Astrocyte of the hippocampus (primary cell): ENCODE results near the gene AK8.

Source experiments
- DNase-seq: peaks from one replicate; pipeline ENCODE4 v3.0.0; 2011; ENCODE audit warnings: low read depth, low spot score

The AK8 gene

DNA sequence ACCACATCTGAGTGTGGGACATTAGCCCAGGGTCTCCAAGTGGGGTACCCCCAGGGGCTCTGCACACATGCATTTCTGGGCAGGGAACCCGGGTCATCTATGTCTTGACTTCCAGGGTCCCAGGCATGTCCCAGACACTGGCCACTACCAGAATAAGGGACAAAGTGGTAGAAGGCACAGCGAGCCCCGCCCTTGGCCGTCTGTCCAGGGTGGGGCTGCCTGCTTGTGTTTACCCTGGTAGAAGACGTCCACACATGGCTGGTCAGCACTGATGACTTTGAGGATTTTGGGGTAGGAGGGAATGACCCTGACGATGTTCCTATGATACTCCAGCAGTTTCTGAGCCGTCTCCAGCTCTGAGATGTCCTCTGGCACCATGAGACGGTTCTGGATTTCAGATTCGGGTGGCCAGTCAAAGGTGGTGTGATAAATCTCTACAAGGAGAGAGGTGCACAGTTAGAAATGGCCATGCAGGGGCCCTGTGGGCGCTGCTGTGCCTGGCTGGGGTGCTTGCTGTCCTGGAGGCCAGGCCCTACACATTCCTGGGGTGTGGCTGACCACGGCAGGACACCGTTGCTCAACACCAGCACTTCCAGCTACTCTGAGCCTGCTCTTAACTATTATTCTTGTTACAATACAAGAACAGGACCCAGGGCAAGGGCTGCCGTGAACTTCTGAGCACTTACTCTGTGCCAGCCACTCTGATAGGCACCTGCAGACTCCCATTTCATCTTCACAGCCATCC, 51.3 kb downstream of the AK8 start:
- no peak for DNase-seq

DNA sequence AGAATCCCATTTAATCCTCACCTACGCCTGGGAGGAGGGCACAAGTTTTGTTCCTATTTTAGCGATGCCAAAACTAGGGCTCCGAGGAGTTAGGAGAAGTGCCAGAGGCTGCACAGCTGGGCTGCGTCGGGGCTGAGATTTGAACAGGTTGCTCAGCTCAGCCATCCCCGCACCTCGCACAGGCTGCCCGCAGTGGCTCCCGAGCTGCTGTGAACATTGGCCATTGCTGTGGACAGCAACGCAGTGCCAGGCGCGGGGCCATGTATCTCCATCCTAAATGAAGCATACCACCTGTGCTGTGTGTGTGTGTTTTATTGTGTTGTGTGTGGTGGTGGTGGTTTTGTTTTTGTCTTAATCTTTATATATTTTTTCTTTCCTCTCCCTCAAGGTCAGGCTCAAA, 52.0 kb downstream of the AK8 start:
- no peak for DNase-seq

DNA sequence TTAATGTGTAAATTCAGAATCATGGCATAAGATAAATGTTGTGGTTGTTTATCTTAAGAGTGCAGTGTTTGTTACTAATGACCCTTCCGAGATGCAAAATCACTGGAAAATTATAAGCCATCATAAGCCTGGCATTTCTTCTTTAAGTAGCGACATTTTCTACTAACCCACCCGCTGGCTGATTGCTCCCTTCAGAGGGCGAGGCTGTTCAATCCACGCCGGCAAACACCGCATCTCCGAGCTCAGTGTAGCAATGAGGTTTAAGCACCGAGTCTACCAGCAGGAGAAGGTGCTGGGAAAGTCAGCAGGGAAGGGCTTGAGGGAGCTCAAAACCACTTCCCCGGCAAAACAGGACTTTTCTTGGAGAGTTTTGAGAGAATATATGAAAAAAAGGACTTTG, 52.7 kb downstream of the AK8 start:
- no peak for DNase-seq

DNA sequence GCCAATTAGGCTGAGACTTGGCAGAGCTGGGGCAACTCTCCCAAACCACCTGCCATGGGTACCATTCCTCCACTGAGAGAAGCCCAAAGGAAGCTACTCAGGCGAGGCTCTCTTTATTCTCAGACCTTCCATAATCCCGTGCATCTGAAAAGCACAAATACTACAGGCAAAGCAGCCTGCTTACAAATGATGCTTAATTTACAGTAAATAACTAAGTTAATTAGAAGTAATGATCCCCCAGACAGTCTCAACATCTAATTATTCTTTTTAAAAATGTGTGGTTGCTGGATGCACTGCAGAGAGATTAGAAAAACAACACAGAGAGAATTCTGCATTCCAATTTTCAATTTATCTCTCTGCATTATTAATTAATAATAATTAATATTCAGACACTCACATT, 53.1 kb downstream of the AK8 start:
- DNase-seq: no peak

DNA sequence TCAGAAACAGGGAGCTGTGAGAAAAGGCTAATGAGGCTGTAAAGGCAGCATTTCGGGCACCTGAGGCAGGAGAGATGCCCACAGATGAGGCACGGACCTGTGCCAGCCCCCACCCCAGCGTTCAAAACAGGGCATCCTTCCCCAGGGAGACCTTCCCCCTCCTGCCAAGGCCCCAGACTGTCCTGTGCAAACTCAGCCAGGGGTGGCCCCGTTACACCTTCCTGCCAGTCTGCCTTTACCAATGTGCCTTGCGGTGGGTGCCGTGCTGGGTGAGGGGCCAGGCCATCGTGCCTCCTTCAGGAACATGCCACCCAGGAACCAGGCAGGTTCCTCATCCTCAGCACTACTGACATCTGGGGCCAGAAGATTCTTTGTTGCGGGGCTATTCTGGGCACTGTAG, 53.9 kb downstream of the AK8 start:
- no peak for DNase-seq

DNA sequence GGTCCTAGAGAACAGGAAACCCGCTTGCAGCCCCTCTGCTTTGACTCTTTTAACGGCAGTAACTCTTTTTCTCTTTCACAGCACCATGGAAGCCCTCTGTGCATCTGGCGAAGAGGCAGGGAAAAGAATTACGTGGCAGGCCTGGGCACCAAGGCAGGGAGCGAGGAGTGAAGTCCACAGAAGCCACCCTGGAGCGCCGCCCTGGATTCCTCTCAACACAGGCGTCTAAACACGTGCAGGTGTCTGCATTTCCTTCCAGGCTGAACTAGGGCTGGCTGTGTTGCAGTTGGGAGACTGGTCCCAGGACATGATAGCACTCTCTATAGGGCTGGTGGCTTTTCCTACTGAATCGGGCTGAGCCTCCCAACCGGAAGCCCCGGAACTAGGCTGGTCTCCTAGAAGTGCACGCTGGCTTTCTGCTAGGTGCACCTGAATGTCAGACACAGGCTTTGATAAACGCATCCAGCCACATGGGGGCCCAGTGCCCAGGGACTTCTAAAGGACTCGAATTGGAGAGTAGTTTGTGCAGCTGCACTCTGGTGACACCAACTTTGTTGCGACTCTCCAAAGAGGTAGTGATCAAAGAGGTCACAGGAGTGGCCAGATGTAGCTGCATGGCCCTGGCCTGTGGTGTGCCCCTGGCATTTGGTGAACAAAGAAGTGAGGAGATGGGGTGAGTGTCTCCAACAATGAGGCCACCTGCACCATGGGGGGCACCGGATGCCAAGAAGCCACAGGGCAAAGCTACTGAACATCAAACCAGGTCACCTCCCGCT, 54.5 kb downstream of the AK8 start:
- no peak for DNase-seq

DNA sequence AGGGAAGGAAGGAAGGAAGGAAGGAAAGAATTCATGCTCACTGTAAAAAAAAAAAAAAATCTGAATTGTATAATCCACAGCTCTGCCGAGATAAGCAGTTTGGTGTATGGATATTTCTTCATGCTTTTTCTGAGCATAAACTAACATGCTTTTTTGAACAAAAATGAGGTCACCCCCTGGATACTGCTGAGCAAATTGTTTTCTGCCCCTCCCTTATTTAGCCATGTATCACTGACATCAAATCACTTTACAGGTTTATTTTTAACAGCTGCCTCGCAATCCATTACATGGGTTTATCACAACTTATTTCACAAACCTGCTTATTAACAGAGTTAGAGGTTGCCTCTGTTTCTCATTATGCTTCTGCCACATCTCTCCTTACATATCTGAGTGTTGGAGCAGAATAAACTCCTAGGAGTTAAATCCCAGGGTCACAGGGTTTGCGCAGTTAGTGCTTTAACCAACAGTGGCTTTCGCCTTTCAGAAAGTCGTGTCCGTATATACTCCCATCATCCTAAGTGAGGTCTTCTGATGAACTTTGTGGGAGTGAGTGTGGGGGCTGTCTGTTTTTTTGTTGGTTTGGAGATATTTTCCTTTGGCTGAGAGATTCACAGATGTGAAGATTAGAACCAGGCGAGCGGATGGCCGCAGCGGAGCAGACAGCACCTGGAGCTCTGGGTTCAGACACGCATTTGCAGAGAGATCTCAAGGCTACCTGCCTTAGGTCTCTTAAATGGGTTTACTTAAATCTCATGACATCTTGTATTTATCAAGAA, 57.7 kb downstream of the AK8 start:
- no peak for DNase-seq

DNA sequence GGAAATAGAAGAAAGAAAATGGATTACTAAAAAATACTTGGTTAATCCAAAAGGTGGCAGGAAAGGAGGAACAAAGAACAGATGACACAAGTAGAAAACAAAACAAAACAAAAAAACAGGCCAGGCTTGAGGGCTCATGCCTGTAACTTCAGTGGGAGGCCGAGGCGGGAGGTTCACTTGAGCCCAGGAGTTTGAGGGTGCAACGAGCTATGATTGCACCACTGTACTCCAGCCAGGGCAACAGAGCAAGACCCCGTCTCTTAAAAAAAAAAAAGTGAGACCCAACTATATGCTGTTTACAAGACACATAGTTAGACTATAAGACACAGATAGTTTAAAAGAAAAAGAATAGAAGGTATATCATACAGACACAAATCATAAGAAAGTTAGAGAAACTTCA, 59.5 kb downstream of the AK8 start:
- no peak for DNase-seq

DNA sequence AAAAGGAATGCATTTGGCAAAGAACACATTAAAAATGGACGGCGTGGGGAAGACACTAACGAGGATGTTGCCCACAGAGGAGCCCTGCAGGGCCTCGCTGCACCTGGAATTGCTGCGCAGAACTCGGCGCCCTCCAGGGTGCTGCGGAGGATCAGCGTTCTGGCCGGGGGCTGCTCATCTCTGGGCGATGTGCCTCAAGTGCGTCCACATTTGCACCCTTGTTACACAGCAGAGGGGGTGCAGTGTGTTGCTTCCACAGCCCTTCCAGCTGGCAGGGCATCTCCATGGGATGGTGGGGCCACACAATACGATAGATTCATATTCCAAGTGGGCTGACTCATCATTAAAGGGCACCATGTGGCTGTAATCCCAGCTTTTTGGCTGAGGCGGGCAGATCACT, 63.1 kb downstream of the AK8 start:
- no peak for DNase-seq

DNA sequence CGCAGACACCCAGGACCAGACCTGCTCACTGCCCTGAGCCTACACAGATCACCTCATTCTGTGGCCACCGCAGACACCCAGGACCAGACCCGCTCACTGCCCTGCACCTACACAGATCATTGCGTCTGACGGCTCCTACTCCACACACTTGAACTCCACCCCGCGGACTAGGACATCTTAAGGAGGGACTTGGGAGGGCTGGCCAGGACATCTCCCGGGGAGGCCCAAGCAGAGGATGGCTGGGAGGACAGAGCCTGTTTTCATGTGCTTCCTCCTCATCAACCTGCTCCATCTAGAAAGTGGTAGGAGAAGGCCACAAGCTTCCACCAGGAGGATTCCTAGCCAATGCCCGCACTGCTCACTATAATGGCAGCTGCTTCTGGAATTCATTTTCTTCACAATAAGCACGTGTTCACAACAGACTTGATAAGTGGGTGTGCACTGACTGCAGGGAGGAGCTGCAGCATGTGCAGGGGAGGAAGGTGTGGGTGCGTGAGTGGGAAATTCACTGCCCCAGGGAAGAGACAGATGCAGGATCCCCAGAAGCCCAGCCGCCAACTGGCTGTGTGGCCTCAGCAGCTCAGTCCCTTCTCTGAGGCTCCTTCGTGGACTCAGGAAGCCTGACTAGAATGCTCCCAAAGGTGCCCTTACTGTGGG, 64.8 kb downstream of the AK8 start:
- DNase-seq: no peak

DNA sequence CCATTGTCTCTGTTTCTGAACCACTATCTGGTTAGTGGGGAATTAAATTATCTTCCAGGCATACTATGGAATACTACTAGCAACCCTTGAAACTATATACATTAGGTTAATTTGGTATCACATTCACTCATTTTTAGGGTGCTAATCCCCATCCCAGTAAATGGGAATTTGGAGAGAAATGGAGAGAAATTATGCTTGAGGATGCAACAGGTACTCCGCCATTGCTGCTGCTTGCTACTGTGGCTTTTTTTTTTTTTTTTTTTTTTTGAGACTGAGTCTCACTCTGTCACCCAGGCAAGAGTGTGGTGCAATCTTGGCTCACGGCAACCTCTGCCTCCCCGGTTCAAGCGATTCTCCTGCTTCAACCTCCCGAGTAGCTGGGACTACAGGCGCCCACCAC, 66.1 kb downstream of the AK8 start:
- DNase-seq: no peak

DNA sequence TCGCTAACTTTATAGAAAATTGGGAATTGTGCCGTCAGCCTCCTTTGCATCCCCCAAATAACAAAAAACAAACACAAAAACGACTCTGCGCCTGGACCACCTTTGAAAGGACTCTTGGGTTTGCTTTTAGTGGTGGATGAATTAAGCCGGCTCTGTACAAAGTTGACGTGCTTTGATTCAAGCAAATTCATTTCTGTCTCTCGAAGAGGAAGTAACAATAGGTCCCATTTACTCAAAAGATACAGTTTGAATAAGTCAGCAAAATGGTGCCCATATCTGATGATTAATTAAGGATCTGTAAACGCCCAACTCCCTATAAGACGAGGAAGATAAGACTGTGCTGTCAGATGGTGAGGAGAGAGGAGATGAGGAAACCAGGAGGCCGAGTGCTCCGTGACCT, 67.8 kb downstream of the AK8 start:
- no peak for DNase-seq

DNA sequence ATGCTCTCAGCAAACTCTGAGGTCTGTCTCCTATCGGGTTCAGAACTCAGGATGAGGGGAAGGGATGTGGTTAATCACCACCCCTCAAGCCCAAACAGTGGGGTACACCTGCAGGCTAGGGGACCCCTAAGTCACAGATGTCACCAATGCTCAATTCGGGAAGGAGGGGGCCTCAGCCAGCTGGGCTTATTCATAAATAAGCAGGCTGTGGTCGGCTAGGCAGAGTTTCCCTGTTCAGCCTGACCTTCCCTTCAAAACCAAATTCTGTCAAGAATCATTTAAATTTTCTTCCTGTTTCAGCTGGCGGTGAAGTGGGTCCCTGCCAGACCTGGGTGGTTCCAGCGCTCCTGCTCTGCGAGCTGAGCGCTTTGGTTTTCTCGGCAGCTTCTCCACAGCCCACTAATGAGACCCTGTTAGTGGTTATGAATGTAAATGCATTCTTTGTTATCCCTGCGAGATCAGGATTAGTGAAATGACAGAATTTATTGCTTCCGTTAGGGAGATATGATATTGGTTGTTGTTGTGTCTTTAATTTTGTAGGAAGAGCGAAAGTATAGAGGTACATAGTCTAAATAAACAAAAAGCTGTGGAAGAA, 68.3 kb downstream of the AK8 start:
- DNase-seq: no peak

DNA sequence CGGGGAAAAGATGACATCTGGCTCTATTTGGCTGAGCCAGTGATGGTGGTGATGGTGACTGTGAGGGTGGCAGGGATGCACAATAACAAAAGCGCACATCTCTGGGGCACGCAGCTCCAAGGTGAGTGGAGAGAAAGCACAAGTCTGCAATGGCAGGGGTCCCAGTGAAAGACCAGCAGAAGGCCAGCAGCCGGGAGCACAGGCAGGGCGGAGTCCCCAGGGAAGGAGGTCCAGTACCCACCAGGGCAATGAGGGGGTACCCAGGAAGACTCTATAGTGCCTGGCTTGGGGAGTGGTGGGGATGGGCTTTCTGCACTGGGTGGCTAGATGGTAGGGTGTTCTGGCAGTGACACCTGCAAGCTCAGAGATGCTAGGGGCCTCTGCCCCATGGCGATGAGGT, 69.4 kb downstream of the AK8 start:
- no peak for DNase-seq

DNA sequence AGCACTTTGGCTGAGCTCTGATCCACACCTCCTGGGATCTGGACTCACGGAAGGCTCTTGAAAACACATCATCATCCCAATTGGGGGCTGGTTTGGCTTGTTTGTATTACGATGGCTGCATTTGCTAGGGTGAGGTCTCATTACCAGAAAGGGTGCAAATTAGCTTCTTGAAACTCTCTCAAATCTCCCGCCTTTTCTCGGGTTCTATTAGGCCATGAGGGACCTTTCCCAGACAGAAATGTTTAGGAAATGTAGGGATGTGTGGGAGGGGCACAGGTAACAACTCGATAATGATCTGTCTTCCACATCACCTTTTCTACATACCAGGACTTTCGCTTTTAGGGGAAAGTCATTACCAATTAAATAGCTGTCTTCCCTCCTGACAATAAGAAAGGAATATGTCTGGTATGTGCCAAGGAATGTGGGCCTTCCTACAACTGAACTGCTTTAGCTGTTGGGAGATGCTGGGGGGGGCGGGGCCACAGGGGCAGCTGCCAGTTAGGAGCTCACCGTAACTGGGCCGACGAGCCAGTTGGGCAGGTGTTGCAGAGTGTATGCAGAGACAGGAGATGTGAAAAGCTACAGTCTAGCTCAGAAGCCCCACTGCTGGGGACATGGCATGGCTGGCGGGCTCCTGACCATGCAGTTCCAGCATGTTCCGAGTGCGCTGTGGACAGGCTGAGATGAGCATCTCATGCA, 71.2 kb downstream of the AK8 start:
- DNase-seq: no peak

DNA sequence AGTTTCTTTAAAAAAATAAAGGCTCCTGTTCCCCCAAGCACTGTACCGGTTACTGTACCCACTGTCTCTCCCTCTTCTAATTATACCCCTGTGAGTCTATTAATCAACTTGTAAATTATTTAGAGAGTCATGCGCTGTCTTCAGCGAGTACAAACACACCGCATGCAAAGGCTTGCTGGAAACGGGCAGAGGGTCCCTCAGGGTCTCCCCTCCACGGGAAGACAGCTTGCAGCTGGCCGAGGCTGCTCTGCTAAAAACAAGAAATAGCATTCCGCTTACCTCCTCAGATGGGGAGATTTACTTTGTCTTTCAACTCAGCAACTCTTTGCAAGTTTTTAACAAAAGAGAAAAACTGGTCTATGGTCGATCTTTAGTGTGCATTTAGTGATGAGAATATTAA, 71.8 kb downstream of the AK8 start:
- DNase-seq: no peak

DNA sequence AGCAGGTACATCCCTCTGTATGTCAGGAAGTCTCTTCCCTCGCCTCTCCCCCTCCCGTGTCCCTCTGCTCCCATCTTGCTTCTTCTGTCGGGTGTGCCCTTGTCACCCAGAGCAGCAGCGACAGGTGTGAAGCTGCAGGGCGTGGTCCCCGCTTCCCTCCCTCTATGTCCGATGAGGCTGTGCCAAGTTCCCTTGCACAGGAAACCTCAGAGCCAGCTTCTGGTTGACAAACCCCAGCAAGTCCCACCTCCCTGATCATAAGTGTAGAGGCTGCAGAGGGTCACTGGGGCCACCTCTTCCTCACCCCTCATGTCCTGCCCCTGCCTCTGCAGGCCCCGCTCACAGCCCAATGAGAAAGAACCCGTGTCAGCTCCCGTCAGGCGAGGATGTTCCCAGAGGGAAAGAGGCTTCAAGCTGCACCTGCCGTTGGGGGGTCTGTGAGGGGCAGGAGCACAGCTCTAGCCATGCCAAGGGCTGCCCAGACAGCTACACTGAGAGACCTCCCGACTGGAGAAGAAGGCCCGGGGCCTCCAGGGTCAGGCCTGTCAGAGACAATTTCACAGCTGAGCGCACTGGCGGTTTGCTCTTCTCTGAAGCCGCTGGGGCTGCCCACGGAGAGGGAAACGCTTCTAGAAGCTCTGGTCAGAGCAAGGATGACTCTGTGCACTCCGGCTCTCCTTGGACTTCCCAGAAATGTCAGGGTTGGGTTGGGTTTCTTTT, 73.3 kb downstream of the AK8 start:
- no peak for DNase-seq

DNA sequence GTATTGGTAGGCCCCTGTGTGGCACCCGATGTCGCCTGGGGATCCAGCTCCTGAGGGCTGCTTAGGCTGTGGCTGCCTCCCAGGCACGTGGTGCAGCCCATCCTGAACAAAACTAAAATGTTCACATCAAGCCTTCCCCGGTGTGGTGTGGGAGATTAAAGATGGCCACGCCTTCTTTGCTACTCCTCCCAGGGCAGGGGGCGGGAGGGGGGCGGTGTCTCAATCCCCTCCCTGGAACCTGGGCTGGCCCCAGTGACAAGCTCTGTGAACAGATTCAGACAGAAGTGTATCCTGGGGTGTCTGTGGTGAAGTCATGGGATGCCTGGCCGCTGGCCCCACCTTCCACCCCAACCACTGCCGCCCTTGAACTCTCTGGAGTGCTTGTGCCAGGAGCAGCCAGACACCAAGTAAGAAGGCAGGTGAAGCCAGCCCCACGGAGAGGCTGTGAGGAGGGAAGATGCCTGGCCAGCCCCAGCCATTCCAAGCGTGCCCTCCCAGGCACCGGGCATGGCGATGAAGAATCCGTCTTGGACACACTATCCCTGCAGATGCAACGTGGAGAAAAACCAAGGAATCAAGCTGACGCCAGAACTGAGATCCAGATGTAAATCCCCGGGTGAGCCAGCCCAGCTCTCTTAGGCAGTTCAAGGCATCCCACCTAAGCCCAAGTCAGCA, 75.8 kb downstream of the AK8 start:
- DNase-seq: no peak

DNA sequence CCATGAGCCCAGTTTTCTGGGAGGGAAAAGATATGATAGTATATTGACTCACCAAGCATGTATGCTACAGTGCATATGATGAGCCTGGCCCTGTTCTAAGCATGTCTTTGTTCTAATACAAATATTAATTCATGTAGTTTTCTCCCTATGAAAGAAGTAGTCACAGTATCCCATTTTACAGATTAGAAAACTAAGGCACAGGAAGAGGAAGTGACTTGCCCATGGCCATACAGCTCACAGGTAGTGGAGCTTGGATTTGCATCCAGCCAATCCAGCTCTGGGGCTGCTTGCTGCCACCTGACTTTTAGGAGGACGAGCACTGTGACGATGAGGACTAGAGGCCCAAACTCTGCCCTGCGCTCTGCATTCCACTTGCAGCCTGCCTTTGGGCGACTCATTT, 76.4 kb downstream of the AK8 start:
- DNase-seq: no peak
